Pancreas (tissue), 10 donors: ENCODE measurements around the gene OR4D11. TPM values are rescaled to one million over a fixed set of nuclear protein-coding genes. Genes with fewer than 3 reads are reported as not detected.

Experiments
- ATAC-seq, 4 donors: fragments of 200-7000 bp; cut with Tn5 transposase; one replicate each; pipeline versions ENCODE4 v1.8.0 to v1.9.1; 2020; ENCODE audit warnings: mild to moderate bottlenecking in 4 of 4, moderate library complexity in 4 of 4
- DNase-seq, 6 donors: peaks; one replicate each; pipeline ENCODE4 v3.0.0-alpha.2; 2020
- FAIRE-seq: peaks from 2 replicates; lab custom pipeline; 2012; peaks lifted over from hg19 to GRCh38; lab: Jason Lieb, UNC
- H3K27ac ChIP-seq, 4 donors: fragments of 200-600 bp; sonication (generic); 1 replicate in 3 of 4; 2 replicates in 1 of 4; pipeline versions ENCODE4 v1.5.0 to v1.8.0; 2020
- H3K27me3 ChIP-seq, 4 donors: fragments of 200-600 bp; one replicate each; pipeline ENCODE4 v1.8.0; 2021
- H3K36me3 ChIP-seq, 3 donors: fragments of 200-600 bp; sonication (generic) in 1 of 3; one replicate each; pipeline versions ENCODE4 v1.5.0 to v1.8.0; 2020 to 2021
- H3K4me1 ChIP-seq, 3 donors: fragments of 200-600 bp; one replicate each; pipeline ENCODE4 v1.8.0; 2021
- H3K4me3 ChIP-seq, 4 donors: fragments of 200-600 bp; sonication (generic) in 2 of 4; one replicate each; pipeline versions ENCODE4 v1.5.0 to v1.8.0; 2020 to 2021
- H3K9me3 ChIP-seq, 4 donors: fragments of 200-600 bp; one replicate each; pipeline ENCODE4 v1.8.0; 2021
- CTCF ChIP-seq, 4 donors: fragments of 200-600 bp; sonication (generic) in 3 of 4; IDR thresholded peaks; one replicate each; pipeline versions ENCODE4 v1.5.0 to v1.8.0; 2021; ENCODE audit warnings: antibody characterized with exemption in 4 of 4
- whole genome bisulfite sequencing, 2 donors: extraction: QIAGEN DNeasy Blood & Tissue Kit; methylation state at CpG; one replicate each; pipeline ENCODE4 v1.1.7; 2013; 5-methylcytosine and 5-hydroxymethylcytosine counted together
- intact Hi-C, 3 donors: fragments of 100-400 bp; cut with DNase I; formaldehyde crosslinking; loops; one replicate each; pipeline versions ENCODE4 v1.11.1 to v1.14.2; 2022
- polyA plus RNA-seq, 2 donors: library from polyadenylated mRNA; stranded (reverse); fragments of 200-250 nt; gene quantifications; one replicate each; pipeline ENCODE4 v1.2.3, GENCODE V29; 2013
- total RNA-seq, 6 donors: library from RNA; stranded (reverse); fragmentation: NEBNext Ultra II Directional in 4 of 6; extraction: Animal tissue kit (Norgen Biotek cat#: 25700) in 4 of 6; gene quantifications; one replicate each; pipeline versions ENCODE4 v1.2.1 to v1.2.4, GENCODE V29; 2021 to 2023
- donor health status: healthy with polysubstance abuse.
- donor health status: DM: no; HTN: no; CAD: no; lungs with moderate emphysema.
- donor health status: DM: no; HTN: no; CAD: no.
- donor health status: control.
- donor health status: control.
- donor health status: Bipolar disorder and iron deficiency.
- donor health status: DM: yes; HTN: yes; CAD: no.
- donor health status: DM: no; HTN: no; CAD: no.
- donor health status: DM: no; HTN: no; CAD: no.
- donor health status: DM: yes; HTN: yes; CAD: no.

Gene OR4D11
- total and polyA plus RNA-seq, 8 donors = not detected

DNA sequence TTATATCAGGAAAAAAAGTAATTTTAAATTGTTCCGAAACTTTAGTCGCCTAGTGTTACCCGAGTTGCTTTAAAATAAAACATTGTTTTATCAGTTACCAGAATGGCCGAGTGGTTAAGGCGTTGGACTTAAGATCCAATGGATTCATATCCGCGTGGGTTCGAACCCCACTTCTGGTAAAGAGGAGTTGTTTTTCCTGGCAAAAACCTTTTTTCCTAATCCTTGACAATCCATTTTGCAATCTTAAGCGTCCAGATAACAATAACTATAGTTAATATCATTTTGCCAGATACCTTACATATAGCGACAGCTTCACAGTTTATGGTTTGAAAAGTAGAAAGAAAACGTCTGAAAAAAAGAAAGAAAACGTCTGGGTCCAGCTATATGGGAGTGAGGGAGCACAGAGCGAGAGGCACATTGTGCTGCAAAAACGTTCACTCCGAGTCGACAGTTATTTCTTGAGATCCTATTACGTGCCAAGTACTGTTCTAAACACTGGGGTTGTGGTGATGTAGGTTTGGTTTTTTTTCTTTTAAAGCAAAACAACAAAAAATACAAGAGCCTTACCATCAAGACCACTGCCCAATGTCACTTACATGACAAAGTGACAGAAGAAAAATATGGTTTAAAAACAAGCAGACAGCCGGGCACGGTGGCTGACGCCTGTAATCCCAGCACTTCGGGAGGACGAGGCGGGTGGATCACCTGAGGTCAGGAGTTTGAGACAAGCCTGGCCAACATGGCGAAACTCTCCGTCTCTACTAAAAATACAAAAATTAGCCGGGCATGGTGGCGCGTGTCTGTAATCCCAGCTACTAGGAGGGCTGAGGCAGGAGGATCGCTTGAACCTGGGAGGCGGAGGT lies 48.5 kb downstream of the OR4D11 start:
- 34 to 35% methylated on average over 30 of the region's 30 CpGs for WGBS, 2 donors
- Histone ChIP-seq H3K4me3 (peak overlapping the region in 3 of 4 donors; percentile 13 to 40 (median 36)), H3K36me3 (no peaks in the 10 kb centered on the region), H3K9me3 (no peaks in the 10 kb centered on the region), H3K27me3 (no peaks in the 10 kb centered on the region), H3K4me1 (no peaks in the 10 kb centered on the region), H3K27ac (peak overlapping the region in 3 of 4 donors; percentile 72 to 84 (median 76))
- FAIRE-seq (no peak), ATAC-seq (peak; percentile 24 to 30 (median 25)), DNase-seq (peak in 1 of 6 donors; percentile 45)
- intact Hi-C loops = no loop called here
- TF ChIP-seq CTCF (IDR thresholded peaks at IDR 0.05) = no peak

DNA sequence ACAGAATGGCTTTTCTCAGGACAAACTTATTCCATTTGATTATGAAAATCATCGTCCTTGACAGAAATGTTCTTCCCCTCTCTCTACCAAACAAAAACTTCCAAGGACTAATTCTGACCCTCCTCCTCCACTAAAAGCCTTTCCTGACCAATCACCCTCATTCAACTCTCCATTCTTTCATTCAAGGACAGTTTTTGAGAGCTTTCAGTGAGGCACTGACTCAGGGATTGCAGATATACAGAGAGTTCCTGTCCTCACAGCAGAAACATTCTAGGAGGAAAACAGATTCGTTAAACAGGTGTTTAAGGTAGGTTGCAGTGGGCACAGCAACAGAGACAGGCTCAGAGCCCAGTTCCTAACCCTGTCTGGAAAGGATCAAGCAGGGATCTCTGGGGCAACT lies 49.5 kb downstream of the OR4D11 start:
- no peaks in the 10 kb centered on the region for H3K4me1 ChIP-seq
- no peak overlapping the region for H3K27ac ChIP-seq
- intact Hi-C loops = no loop called here
- ATAC-seq = no peak
- no peaks in the 10 kb centered on the region for H3K9me3 ChIP-seq
- H3K27me3 ChIP-seq = no peaks in the 10 kb centered on the region
- DNase-seq = no peak
- no peak overlapping the region for H3K4me3 ChIP-seq
- TF ChIP-seq CTCF (IDR thresholded peaks at IDR 0.05) = no peak
- WGBS, 2 donors = 23 to 34% methylated on average over 2 of the region's 2 CpGs
- H3K36me3 ChIP-seq = no peaks in the 10 kb centered on the region
- FAIRE-seq = no peak

DNA sequence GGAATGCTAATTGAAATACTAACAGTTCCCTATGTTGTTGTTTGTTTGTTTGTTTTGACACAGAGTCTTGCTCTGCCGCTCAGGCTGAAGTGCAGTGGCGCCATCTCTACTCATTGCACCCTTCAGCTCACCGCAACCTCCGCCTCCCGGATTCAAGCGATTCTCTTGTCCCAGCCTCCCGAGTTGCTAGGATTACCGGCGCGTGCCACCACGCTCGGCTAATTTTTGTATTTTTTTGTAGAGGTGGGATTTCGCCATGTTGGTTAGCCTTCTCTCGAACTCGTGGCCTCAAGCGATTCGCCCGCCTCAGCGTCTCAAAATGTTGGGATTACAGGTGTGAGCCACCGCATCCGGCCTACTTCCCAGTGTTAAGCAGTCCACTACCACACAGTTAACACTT lies 49.9 kb downstream of the OR4D11 start:
- Histone ChIP-seq H3K4me1 (no peaks in the 10 kb centered on the region), H3K9me3 (no peaks in the 10 kb centered on the region), H3K27ac (no peak overlapping the region), H3K4me3 (no peak overlapping the region), H3K27me3 (no peaks in the 10 kb centered on the region), H3K36me3 (no peaks in the 10 kb centered on the region)
- intact Hi-C loops = no loop called here
- ATAC-seq (no peak), FAIRE-seq (no peak), DNase-seq (no peak)
- TF ChIP-seq CTCF (IDR thresholded peaks at IDR 0.05) = no peak
- WGBS, 2 donors = 96 to 97% methylated on average over 21 of the region's 21 CpGs

Other genes starting within 250 kb of the OR4D11 start
- not detected for gene OR5AN1, start 144.7 kb upstream of the OR4D11 start, total RNA-seq
- gene OR5AN1, start 144.7 kb upstream of the OR4D11 start, polyA plus RNA-seq = not detected
- gene OR5A2, start 77.2 kb upstream of the OR4D11 start, total RNA-seq = not detected
- under 1 TPM in 1 of 2 donors, not detected in 1; under 0.01 TPM for gene OR5A2, start 77.2 kb upstream of the OR4D11 start, polyA plus RNA-seq
- not detected for gene OR5A1, start 67.1 kb upstream of the OR4D11 start, total RNA-seq
- not detected for gene OR5A1, start 67.1 kb upstream of the OR4D11 start, polyA plus RNA-seq
- not detected for gene OR4D6, start 46.6 kb upstream of the OR4D11 start, total RNA-seq
- not detected for gene OR4D6, start 46.6 kb upstream of the OR4D11 start, polyA plus RNA-seq
- not detected for gene OR4D10, start 30.3 kb upstream of the OR4D11 start, total RNA-seq
- gene OR4D10, start 30.3 kb upstream of the OR4D11 start, polyA plus RNA-seq = not detected
- not detected for gene OR4D9, start 8.0 kb downstream of the OR4D11 start, total RNA-seq
- gene OR4D9, start 8.0 kb downstream of the OR4D11 start, polyA plus RNA-seq = not detected
- 10 to 100 TPM; 32.8 to 39.7 (median 35.8) TPM for gene OSBP, start 112.2 kb downstream of the OR4D11 start, total RNA-seq
- 10 to 100 TPM; 12.4 to 23.5 TPM for gene OSBP, start 112.2 kb downstream of the OR4D11 start, polyA plus RNA-seq
- 10 to 100 TPM in 2 of 6 donors, 1 to 10 TPM in 4; 6.5 to 12.9 (median 8.1) TPM for gene PATL1, start 165.5 kb downstream of the OR4D11 start, total RNA-seq
- 1 to 10 TPM; 4.5 to 6.8 TPM for gene PATL1, start 165.5 kb downstream of the OR4D11 start, polyA plus RNA-seq
- gene OR10V1, start 210.3 kb downstream of the OR4D11 start, total RNA-seq = not detected
- not detected for gene OR10V1, start 210.3 kb downstream of the OR4D11 start, polyA plus RNA-seq